Measurements from ENCODE around the gene FLAD1. TPM values are rescaled to one million over a fixed set of nuclear protein-coding genes. Genes with fewer than 3 reads are reported as not detected.

Gene FLAD1
- polyA plus RNA-seq, 2 of the 4 experiments (the other 2 are of a cell fraction), result 34.1 to 43.5 TPM

GRCh38 chr1:154936555-154937084 lies 46.5 kb upstream of the FLAD1 start, which contains the start of gene PMVK (continued):
- TF ChIP-seq FOSL2 (IDR thresholded peaks at IDR 0.05), result no peak
- TF ChIP-seq FOSL2 (CRISPR knock-in tag; IDR thresholded peaks at IDR 0.05), result 0 out of 2 replicates have a peak, but pooled peaks have one; percentile 3
- TF ChIP-seq CEBPB (IDR thresholded peaks at IDR 0.05), result no peak
- peak in 1 of 2 experiments; percentile 59; a peak in 2 of 5 replicates for TF ChIP-seq JUN (IDR thresholded peaks at IDR 0.05)
- no peak for TF ChIP-seq KDM5A (IDR thresholded peaks at IDR 0.05)
- no peak for TF ChIP-seq CBX2 (IDR thresholded peaks at IDR 0.05; ENCODE audit: borderline replicate concordance, low read depth)
- no peak for TF ChIP-seq EHMT2 (IDR thresholded peaks at IDR 0.05; ENCODE audit: low read depth)
- peak; percentile 64 for TF ChIP-seq REST (IDR thresholded peaks at IDR 0.05)
- no peak for TF ChIP-seq ZFP36 (IDR thresholded peaks at IDR 0.05; ENCODE audit: borderline replicate concordance, partially characterized antibody)

GRCh38 chr1:154937085-154937987 lies 45.8 kb upstream of the FLAD1 start:
- TF ChIP-seq ESRRA (IDR thresholded peaks at IDR 0.05; ENCODE audit: borderline replicate concordance, low read length) (no peak; the same call in 1 of the 2 replicates), MAFK (IDR thresholded peaks at IDR 0.05; ENCODE audit: partially characterized antibody) (peak; percentile 47), PHF8 (IDR thresholded peaks at IDR 0.05; ENCODE audit: borderline replicate concordance, low read depth) (peak; percentile 70), TFCP2L1 (CRISPR knock-in tag; IDR thresholded peaks at IDR 0.05) (no peak), POLR2A (IDR thresholded peaks at IDR 0.05; ENCODE audit: low read length) (peak; percentile 36; the same call in 1 of the 2 replicates), MAZ (IDR thresholded peaks at IDR 0.05; ENCODE audit: borderline replicate concordance, low read depth, low read length) (no peak), BHLHE40 (IDR thresholded peaks at IDR 0.05; ENCODE audit: low read depth, low read length) (peak; percentile 73; the same call in 1 of the 2 replicates), TP53 (CRISPR knock-in tag; IDR thresholded peaks at IDR 0.05) (no peak), FOSL2 (IDR thresholded peaks at IDR 0.05) (no peak), FOSL2 (CRISPR knock-in tag; IDR thresholded peaks at IDR 0.05) (peak; percentile 46), BCL3 (IDR thresholded peaks at IDR 0.05) (no peak), JUN (IDR thresholded peaks at IDR 0.05) (peak in 1 of 2 experiments; percentile 46; a peak in 2 of 5 replicates), ATOH8 (CRISPR knock-in tag; IDR thresholded peaks at IDR 0.05; ENCODE audit: low read depth) (no peak), RFX5 (IDR thresholded peaks at IDR 0.05) (0 out of 2 replicates have a peak, but pooled peaks have one; percentile 51), E2F6 (IDR thresholded peaks at IDR 0.05; ENCODE audit: borderline replicate concordance, low read depth) (no peak), MYC (IDR thresholded peaks at IDR 0.05; ENCODE audit: borderline replicate concordance, low read length) (0 out of 2 replicates have a peak, but pooled peaks have one; percentile 32), GATA3 (IDR thresholded peaks at IDR 0.05; ENCODE audit: borderline replicate concordance) (peak; percentile 84; the same call in 1 of the 2 replicates), CHD2 (IDR thresholded peaks at IDR 0.05; ENCODE audit: low read length, partially characterized antibody) (no peak), CBX2 (IDR thresholded peaks at IDR 0.05; ENCODE audit: borderline replicate concordance, low read depth) (peak; percentile 90; the same call in 1 of the 2 replicates)
- CTCF ChIA-PET, result interaction anchor here (0.6 to 4.3 kb wide), 18 partner anchors 9 to 456 kb away, joined by 3 to 20 read pairs (median 4); partner anchors contain the start of genes PBXIP1 and PYGO2
- DNase-seq (ENCODE audit: low read depth in 1 of 2, low spot score in 1 of 2) (peak; percentile 94 to 96), ATAC-seq (peak; percentile 84 to 85), FAIRE-seq (no peak)
- Histone ChIP-seq H3K27ac (peak overlapping the region; percentile 97 to 98), H3K9me3 (no peaks in the 10 kb centered on the region), H3K4me1 (peaks cover 17% of the 10 kb centered on the region), H3K4me2 (peak overlapping the region; percentile 92), H3K4me3 (peak overlapping the region; percentile 61)
- POLR2A ChIA-PET, result interaction anchor here (0.9 to 1.5 kb wide), 9 partner anchors 8 to 458 kb away, joined by 3 to 7 read pairs (median 4); partner anchors contain the start of genes PBXIP1 and SHC1
- WGBS (ENCODE audit: missing lambda C conversion rate), result 2% methylated on average over 36 of the region's 36 CpGs
